ENCODE data around the gene ARID1B.

Gene ARID1B

GRCh38 chr6:157206359-157206815 is 429.2 kb downstream of the ARID1B start:
- no peak overlapping the region for H2AFZ ChIP-seq (ENCODE audit: low read depth, low read length, severe bottlenecking)

GRCh38 chr6:157207521-157208076 is 430.4 kb downstream of the ARID1B start:
- H3K36me3 ChIP-seq (ENCODE audit: low read length): peaks cover 17% of the 10 kb centered on the region; the same call in 1 of the 2 replicates

More at GRCh38 chr6:157206359-157206815, 429.2 kb downstream of the ARID1B start:
- Histone ChIP-seq H3K9ac (ENCODE audit: low read length) (no peak overlapping the region), H3K9me2 (replicated peaks; ENCODE audit: insufficient read depth, low read length) (no peaks in the 10 kb centered on the region), H4K20me1 (ENCODE audit: low read depth, low read length) (no peaks in the 10 kb centered on the region), H3K27ac (ENCODE audit: low read depth, low read length) (no peak overlapping the region), H3K4me2 (ENCODE audit: low read depth, low read length, poor library complexity, severe bottlenecking) (no peak overlapping the region), H3K36me3 (ENCODE audit: low read length) (peaks cover 17% of the 10 kb centered on the region; the same call in 1 of the 2 replicates), H3K79me2 (ENCODE audit: insufficient read depth, low read length) (no peaks in the 10 kb centered on the region), H3K27me3 (ENCODE audit: low read length) (no peaks in the 10 kb centered on the region), H3K4me3 (ENCODE audit: insufficient read depth, low read length, poor library complexity, severe bottlenecking) (no peak overlapping the region), H3K9me3 (ENCODE audit: insufficient read depth, low read length) (no peaks in the 10 kb centered on the region), H3F3A (ENCODE audit: insufficient read depth) (no peaks in the 10 kb centered on the region)
- TF ChIP-seq EZH2phosphoT487 (conservative IDR thresholded peaks at IDR 0.05; ENCODE audit: low read length) (no peak), CTCF (IDR thresholded peaks at IDR 0.05; ENCODE audit: insufficient read depth, low read length, poor library complexity, severe bottlenecking) (no peak)

GRCh38 chr6:157209865-157210530 is 432.8 kb downstream of the ARID1B start:
- Histone ChIP-seq H3K27ac (ENCODE audit: low read depth, low read length) (no peak overlapping the region), H3K36me3 (ENCODE audit: low read length) (peaks cover 6% of the 10 kb centered on the region; the same call in 1 of the 2 replicates)

More at GRCh38 chr6:157207521-157208076, 430.4 kb downstream of the ARID1B start:
- Histone ChIP-seq H3K9ac (ENCODE audit: low read length) (no peak overlapping the region), H2AFZ (ENCODE audit: low read depth, low read length, severe bottlenecking) (no peak overlapping the region), H3K79me2 (ENCODE audit: insufficient read depth, low read length) (no peaks in the 10 kb centered on the region), H3K9me3 (ENCODE audit: insufficient read depth, low read length) (no peaks in the 10 kb centered on the region), H3K9me2 (replicated peaks; ENCODE audit: insufficient read depth, low read length) (no peaks in the 10 kb centered on the region), H3K4me2 (ENCODE audit: low read depth, low read length, poor library complexity, severe bottlenecking) (no peak overlapping the region), H3F3A (ENCODE audit: insufficient read depth) (no peaks in the 10 kb centered on the region), H3K4me3 (ENCODE audit: insufficient read depth, low read length, poor library complexity, severe bottlenecking) (no peak overlapping the region), H3K27me3 (ENCODE audit: low read length) (no peaks in the 10 kb centered on the region), H3K27ac (ENCODE audit: low read depth, low read length) (no peak overlapping the region), H4K20me1 (ENCODE audit: low read depth, low read length) (no peaks in the 10 kb centered on the region)
- TF ChIP-seq CTCF (IDR thresholded peaks at IDR 0.05; ENCODE audit: insufficient read depth, low read length, poor library complexity, severe bottlenecking) (no peak), EZH2phosphoT487 (conservative IDR thresholded peaks at IDR 0.05; ENCODE audit: low read length) (no peak)

More at GRCh38 chr6:157209865-157210530, 432.8 kb downstream of the ARID1B start:
- Histone ChIP-seq H3K9me3 (ENCODE audit: insufficient read depth, low read length) (no peaks in the 10 kb centered on the region), H2AFZ (ENCODE audit: low read depth, low read length, severe bottlenecking) (no peak overlapping the region), H3F3A (ENCODE audit: insufficient read depth) (no peaks in the 10 kb centered on the region), H3K4me2 (ENCODE audit: low read depth, low read length, poor library complexity, severe bottlenecking) (no peak overlapping the region), H3K4me3 (ENCODE audit: insufficient read depth, low read length, poor library complexity, severe bottlenecking) (no peak overlapping the region), H4K20me1 (ENCODE audit: low read depth, low read length) (no peaks in the 10 kb centered on the region), H3K9ac (ENCODE audit: low read length) (no peak overlapping the region), H3K9me2 (replicated peaks; ENCODE audit: insufficient read depth, low read length) (no peaks in the 10 kb centered on the region), H3K79me2 (ENCODE audit: insufficient read depth, low read length) (no peaks in the 10 kb centered on the region), H3K27me3 (ENCODE audit: low read length) (no peaks in the 10 kb centered on the region)
- TF ChIP-seq CTCF (IDR thresholded peaks at IDR 0.05; ENCODE audit: insufficient read depth, low read length, poor library complexity, severe bottlenecking) (no peak), EZH2phosphoT487 (conservative IDR thresholded peaks at IDR 0.05; ENCODE audit: low read length) (no peak)
